Measurements from ENCODE around the gene COIL. TPM values are rescaled to one million over a fixed set of nuclear protein-coding genes. Genes with fewer than 3 reads are reported as not detected.

COIL gene
- total RNA-seq, 1 donor from 2014 or later, result 20.6 TPM

GRCh38 chr17:56997313-56997712 lies 36.5 kb upstream of the COIL start:
- FAIRE-seq, result no peak
- H3K4me1 Mint-ChIP-seq (ENCODE audit: low read depth, unreplicated experiment), result no peaks in the 10 kb centered on the region
- no peak overlapping the region for H2AFZ ChIP-seq (ENCODE audit: low read depth, low read length)

GRCh38 chr17:56995766-56996165 lies 34.9 kb upstream of the COIL start:
- H3K4me1 Mint-ChIP-seq (ENCODE audit: low read depth, unreplicated experiment), result no peaks in the 10 kb centered on the region
- DNase-seq (ENCODE audit: low read depth), result peak; percentile 33
- H3K27ac Mint-ChIP-seq (ENCODE audit: unreplicated experiment), result no peak overlapping the region

More at GRCh38 chr17:56997313-56997712, 36.5 kb upstream of the COIL start:
- no peaks in the 10 kb centered on the region for H4K20me1 ChIP-seq (ENCODE audit: insufficient read depth, low read length)
- H3K9ac ChIP-seq (ENCODE audit: low read length), result no peak overlapping the region
- H3K4me3 Mint-ChIP-seq (ENCODE audit: unreplicated experiment), result no peak overlapping the region
- no peak overlapping the region for H3K4me2 ChIP-seq (ENCODE audit: low read length)
- H3K27ac ChIP-seq (ENCODE audit: low read depth, low read length), result no peak overlapping the region
- TF ChIP-seq EZH2 (IDR thresholded peaks at IDR 0.05; ENCODE audit: insufficient read depth, low read length), result no peak
- TF ChIP-seq, protein P1, sequence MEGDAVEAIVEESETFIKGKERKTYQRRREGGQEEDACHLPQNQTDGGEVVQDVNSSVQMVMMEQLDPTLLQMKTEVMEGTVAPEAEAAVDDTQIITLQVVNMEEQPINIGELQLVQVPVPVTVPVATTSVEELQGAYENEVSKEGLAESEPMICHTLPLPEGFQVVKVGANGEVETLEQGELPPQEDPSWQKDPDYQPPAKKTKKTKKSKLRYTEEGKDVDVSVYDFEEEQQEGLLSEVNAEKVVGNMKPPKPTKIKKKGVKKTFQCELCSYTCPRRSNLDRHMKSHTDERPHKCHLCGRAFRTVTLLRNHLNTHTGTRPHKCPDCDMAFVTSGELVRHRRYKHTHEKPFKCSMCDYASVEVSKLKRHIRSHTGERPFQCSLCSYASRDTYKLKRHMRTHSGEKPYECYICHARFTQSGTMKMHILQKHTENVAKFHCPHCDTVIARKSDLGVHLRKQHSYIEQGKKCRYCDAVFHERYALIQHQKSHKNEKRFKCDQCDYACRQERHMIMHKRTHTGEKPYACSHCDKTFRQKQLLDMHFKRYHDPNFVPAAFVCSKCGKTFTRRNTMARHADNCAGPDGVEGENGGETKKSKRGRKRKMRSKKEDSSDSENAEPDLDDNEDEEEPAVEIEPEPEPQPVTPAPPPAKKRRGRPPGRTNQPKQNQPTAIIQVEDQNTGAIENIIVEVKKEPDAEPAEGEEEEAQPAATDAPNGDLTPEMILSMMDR (IDR thresholded peaks at IDR 0.05; ENCODE audit: insufficient read depth, low read depth, low read length), result no peak
- peaks cover 28% of the 10 kb centered on the region for H3K36me3 Mint-ChIP-seq (ENCODE audit: low read depth, unreplicated experiment)
- peaks cover 4% of the 10 kb centered on the region for H3K4me1 ChIP-seq (ENCODE audit: insufficient read depth, low read length)
- H3K36me3 ChIP-seq (ENCODE audit: insufficient read depth, low read length), result no peaks in the 10 kb centered on the region
- H3K4me3 ChIP-seq (ENCODE audit: insufficient read depth, low read depth, low read length), result no peak overlapping the region
- H3K27me3 Mint-ChIP-seq (ENCODE audit: low read depth, unreplicated experiment), result no peaks in the 10 kb centered on the region
- no peaks in the 10 kb centered on the region for H3K27me3 ChIP-seq (ENCODE audit: insufficient read depth, low read length)
- no peaks in the 10 kb centered on the region for H3K9me3 ChIP-seq (ENCODE audit: insufficient read depth, low read depth, low read length)
- no peak for DNase-seq (ENCODE audit: low read depth)
- no peaks in the 10 kb centered on the region for H3K9me3 Mint-ChIP-seq (ENCODE audit: unreplicated experiment)
- H3K27ac Mint-ChIP-seq (ENCODE audit: unreplicated experiment), result no peak overlapping the region
- H3K79me2 ChIP-seq (ENCODE audit: insufficient read depth, low read length), result no peaks in the 10 kb centered on the region

More at GRCh38 chr17:56995766-56996165, 34.9 kb upstream of the COIL start:
- no peaks in the 10 kb centered on the region for H4K20me1 ChIP-seq (ENCODE audit: insufficient read depth, low read length)
- FAIRE-seq, result no peak
- H3K27me3 ChIP-seq (ENCODE audit: insufficient read depth, low read length), result no peaks in the 10 kb centered on the region
- no peaks in the 10 kb centered on the region for H3K79me2 ChIP-seq (ENCODE audit: insufficient read depth, low read length)
- no peak overlapping the region for H3K27ac ChIP-seq (ENCODE audit: low read depth, low read length)
- H3K9me3 ChIP-seq (ENCODE audit: insufficient read depth, low read depth, low read length), result no peaks in the 10 kb centered on the region
- TF ChIP-seq, protein P1 (IDR thresholded peaks at IDR 0.05; ENCODE audit: insufficient read depth, low read depth, low read length), result no peak
- no peak for TF ChIP-seq EZH2 (IDR thresholded peaks at IDR 0.05; ENCODE audit: insufficient read depth, low read length)
- H3K9ac ChIP-seq (ENCODE audit: low read length), result no peak overlapping the region
- peaks cover 17% of the 10 kb centered on the region for H3K36me3 Mint-ChIP-seq (ENCODE audit: low read depth, unreplicated experiment)
- no peak overlapping the region for H2AFZ ChIP-seq (ENCODE audit: low read depth, low read length)
- H3K4me2 ChIP-seq (ENCODE audit: low read length), result no peak overlapping the region
- H3K4me3 ChIP-seq (ENCODE audit: insufficient read depth, low read depth, low read length), result no peak overlapping the region
- no peaks in the 10 kb centered on the region for H3K9me3 Mint-ChIP-seq (ENCODE audit: unreplicated experiment)
- H3K4me1 ChIP-seq (ENCODE audit: insufficient read depth, low read length), result peaks cover 4% of the 10 kb centered on the region
- no peaks in the 10 kb centered on the region for H3K27me3 Mint-ChIP-seq (ENCODE audit: low read depth, unreplicated experiment)
- H3K36me3 ChIP-seq (ENCODE audit: insufficient read depth, low read length), result no peaks in the 10 kb centered on the region
- H3K4me3 Mint-ChIP-seq (ENCODE audit: unreplicated experiment), result no peak overlapping the region
